Measurements from ENCODE around the gene EXD3. TPM values are rescaled to one million over a fixed set of nuclear protein-coding genes. Genes with fewer than 3 reads are reported as not detected.

Gene EXD3
- total RNA-seq, 1 experiment from 2014 or later, result 15.3 TPM

- H3K4me3 Mint-ChIP-seq, result no peak overlapping the region; a peak in 1 of 5 replicates
- peaks cover 6 to 11% of the 10 kb centered on the region in 2 experiments; a peak in 2 of 4 replicates for H3K4me1 Mint-ChIP-seq
- no peak for DNase-seq
Observed at GRCh38 chr9:137317718-137318511, 105.0 kb downstream of the EXD3 start.

More at GRCh38 chr9:137317718-137318511, 105.0 kb downstream of the EXD3 start:
- H3K9me3 Mint-ChIP-seq, result peaks cover 4% of the 10 kb centered on the region in 2 experiments; a peak in 3 of 5 replicates
- Histone ChIP-seq H3K4me1 (ENCODE audit: insufficient read depth, low read length) (peaks cover 1% of the 10 kb centered on the region; the same call in 1 of the 2 replicates), H3K9me3 (ENCODE audit: control insufficient read depth, low read depth, low read length) (no peaks in the 10 kb centered on the region), H4K8ac (replicated peaks; ENCODE audit: insufficient read length, low read depth, low read length) (no peak overlapping the region), H2BK5ac (ENCODE audit: insufficient read length, low read length) (no peak overlapping the region), H3K23me2 (ENCODE audit: insufficient read length, low read depth, low read length, poor library complexity, severe bottlenecking) (no peaks in the 10 kb centered on the region), H3K14ac (ENCODE audit: insufficient read depth, low read length) (no peak overlapping the region), H2BK12ac (ENCODE audit: insufficient read length, low read depth, low read length) (no peak overlapping the region), H4K5ac (ENCODE audit: insufficient read length, low read depth, low read length) (no peak overlapping the region), H2BK120ac (ENCODE audit: low read depth, low read length, poor library complexity, severe bottlenecking) (no peak overlapping the region), H3K79me1 (ENCODE audit: insufficient read depth, low read depth, low read length, poor library complexity, severe bottlenecking) (no peaks in the 10 kb centered on the region), H2AK5ac (ENCODE audit: insufficient read length, low read length) (no peak overlapping the region), H3K9ac (ENCODE audit: extremely low read depth, insufficient read length, low read length) (no peak overlapping the region), H3T11ph (ENCODE audit: low read length) (no peak overlapping the region), H3K56ac (ENCODE audit: insufficient read length, low read depth, low read length) (no peak overlapping the region), H2BK20ac (ENCODE audit: low read depth, low read length, poor library complexity, severe bottlenecking) (no peak overlapping the region), H3K18ac (ENCODE audit: insufficient read length, low read depth, low read length) (no peak overlapping the region), H3K23ac (ENCODE audit: insufficient read length, low read depth, low read length) (no peak overlapping the region), H2AFZ (ENCODE audit: low read length) (no peak overlapping the region), H3K27me3 (ENCODE audit: insufficient read depth, low read length) (no peaks in the 10 kb centered on the region), H3K4ac (ENCODE audit: low read depth, low read length) (no peak overlapping the region), H4K91ac (ENCODE audit: insufficient read length, low read depth, low read length) (no peak overlapping the region), H2BK15ac (ENCODE audit: low read depth, low read length) (no peak overlapping the region; the same call in 1 of the 2 replicates), H4K20me1 (ENCODE audit: control insufficient read depth, insufficient read depth, insufficient read length) (no peaks in the 10 kb centered on the region), H3K4me2 (ENCODE audit: insufficient read depth, insufficient read length, low read length) (no peak overlapping the region), H3K27ac (ENCODE audit: insufficient read length, low read depth, low read length) (no peak overlapping the region), H3K79me2 (ENCODE audit: insufficient read depth, low read length) (no peaks in the 10 kb centered on the region)
- WGBS (ENCODE audit: extremely low coverage, insufficient read length, low lambda C conversion rate), result no CpG with 5 or more reads among the region's 24 CpGs
- peaks cover 3% of the 10 kb centered on the region; the same call in 1 of the 2 replicates for H3K27me3 Mint-ChIP-seq (ENCODE audit: low read depth)
- H3K36me3 Mint-ChIP-seq (ENCODE audit: insufficient read depth in 1 of 3, low read depth in 3 of 3), result no peaks in the 10 kb centered on the region
- TF ChIP-seq, protein P1, sequence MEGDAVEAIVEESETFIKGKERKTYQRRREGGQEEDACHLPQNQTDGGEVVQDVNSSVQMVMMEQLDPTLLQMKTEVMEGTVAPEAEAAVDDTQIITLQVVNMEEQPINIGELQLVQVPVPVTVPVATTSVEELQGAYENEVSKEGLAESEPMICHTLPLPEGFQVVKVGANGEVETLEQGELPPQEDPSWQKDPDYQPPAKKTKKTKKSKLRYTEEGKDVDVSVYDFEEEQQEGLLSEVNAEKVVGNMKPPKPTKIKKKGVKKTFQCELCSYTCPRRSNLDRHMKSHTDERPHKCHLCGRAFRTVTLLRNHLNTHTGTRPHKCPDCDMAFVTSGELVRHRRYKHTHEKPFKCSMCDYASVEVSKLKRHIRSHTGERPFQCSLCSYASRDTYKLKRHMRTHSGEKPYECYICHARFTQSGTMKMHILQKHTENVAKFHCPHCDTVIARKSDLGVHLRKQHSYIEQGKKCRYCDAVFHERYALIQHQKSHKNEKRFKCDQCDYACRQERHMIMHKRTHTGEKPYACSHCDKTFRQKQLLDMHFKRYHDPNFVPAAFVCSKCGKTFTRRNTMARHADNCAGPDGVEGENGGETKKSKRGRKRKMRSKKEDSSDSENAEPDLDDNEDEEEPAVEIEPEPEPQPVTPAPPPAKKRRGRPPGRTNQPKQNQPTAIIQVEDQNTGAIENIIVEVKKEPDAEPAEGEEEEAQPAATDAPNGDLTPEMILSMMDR (conservative IDR thresholded peaks at IDR 0.05), result no peak
- H3K27ac Mint-ChIP-seq, result peak overlapping the region in 1 of 3 experiments; percentile 77; a peak in 1 of 7 replicates
